RWPE1 (cell line): ENCODE measurements around the gene HSD17B2.

Experiments
- CTCF ChIA-PET: fragments of 350-600 bp; sonication (Branson Sonifier 250); formaldehyde crosslinking; extraction: SDS; loops from one replicate; lab custom pipeline; 2021; lab: Yijun Ruan, JAX
- POLR2A ChIA-PET: fragments of 400-600 bp; formaldehyde crosslinking; extraction: SDS; loops from one replicate; lab custom pipeline; 2020; ENCODE audit warnings: antibody characterized with exemption; ENCODE audit not compliant: low non-redundant PET; lab: Yijun Ruan, JAX
- DNase-seq: peaks from one replicate; pipeline ENCODE4 v3.0.0; 2012; ENCODE audit warnings: low spot score
- H3K27ac ChIP-seq: fragments of 450-650 bp; 2 replicates; pipeline ENCODE4 v1.5.1; 2017
- TF ChIP-seq, protein P1 (sequence below): fragments of 450-650 bp; conservative IDR thresholded peaks from 2 replicates; pipeline ENCODE4 v1.5.1; 2017; ENCODE audit warnings: low read depth, mild to moderate bottlenecking

Gene HSD17B2

DNA sequence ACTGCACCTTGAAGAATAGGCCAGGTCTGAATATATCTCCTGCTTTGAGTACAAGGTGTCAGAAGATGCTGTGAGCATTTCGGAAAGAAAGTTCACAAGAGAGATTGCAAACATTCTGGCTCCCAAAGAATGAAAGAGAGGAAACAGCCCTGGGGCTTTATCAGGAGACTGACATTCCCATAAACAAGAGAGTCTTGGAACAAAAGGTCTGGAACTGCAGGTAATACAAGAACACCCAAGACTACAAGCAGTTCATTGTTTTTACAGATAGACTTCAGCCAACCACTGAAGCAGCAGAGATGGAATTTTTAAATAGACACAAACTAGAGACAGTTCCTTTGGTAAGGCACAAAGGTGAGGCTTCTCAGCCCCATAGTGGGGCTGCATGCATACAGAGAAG lies 14.4 kb downstream of the HSD17B2 start:
- no peak for DNase-seq
- ChIA-PET POLR2A (no interaction called here), CTCF (no interaction called here)
- H3K27ac ChIP-seq: no peak overlapping the region
- TF ChIP-seq, protein P1, sequence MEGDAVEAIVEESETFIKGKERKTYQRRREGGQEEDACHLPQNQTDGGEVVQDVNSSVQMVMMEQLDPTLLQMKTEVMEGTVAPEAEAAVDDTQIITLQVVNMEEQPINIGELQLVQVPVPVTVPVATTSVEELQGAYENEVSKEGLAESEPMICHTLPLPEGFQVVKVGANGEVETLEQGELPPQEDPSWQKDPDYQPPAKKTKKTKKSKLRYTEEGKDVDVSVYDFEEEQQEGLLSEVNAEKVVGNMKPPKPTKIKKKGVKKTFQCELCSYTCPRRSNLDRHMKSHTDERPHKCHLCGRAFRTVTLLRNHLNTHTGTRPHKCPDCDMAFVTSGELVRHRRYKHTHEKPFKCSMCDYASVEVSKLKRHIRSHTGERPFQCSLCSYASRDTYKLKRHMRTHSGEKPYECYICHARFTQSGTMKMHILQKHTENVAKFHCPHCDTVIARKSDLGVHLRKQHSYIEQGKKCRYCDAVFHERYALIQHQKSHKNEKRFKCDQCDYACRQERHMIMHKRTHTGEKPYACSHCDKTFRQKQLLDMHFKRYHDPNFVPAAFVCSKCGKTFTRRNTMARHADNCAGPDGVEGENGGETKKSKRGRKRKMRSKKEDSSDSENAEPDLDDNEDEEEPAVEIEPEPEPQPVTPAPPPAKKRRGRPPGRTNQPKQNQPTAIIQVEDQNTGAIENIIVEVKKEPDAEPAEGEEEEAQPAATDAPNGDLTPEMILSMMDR: no peak

GRCh38 chr16:82050506-82050905 lies 15.5 kb downstream of the HSD17B2 start:
- no peak for DNase-seq

DNA sequence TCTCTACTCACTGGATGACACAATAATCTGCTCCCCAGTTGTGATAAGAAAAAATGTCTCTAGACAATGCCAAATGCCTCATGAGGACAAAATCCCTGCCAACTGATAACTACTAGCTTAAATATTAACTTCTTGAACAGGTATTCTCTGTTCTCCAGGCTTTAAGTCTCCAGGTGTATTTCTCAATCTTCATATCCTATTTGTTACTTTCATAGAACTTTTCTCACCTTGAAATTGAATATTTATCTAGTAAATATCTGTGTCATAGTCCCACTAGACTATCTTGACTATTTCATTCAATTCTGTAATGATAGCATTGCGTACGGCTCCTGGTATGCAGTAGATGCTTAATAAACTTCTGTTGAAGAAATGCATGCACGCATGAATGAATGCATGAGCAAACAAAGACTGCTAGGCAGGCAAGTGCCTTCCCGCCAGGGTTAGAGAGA lies 15.9 kb downstream of the HSD17B2 start:
- ChIA-PET CTCF (no interaction called here), POLR2A (no interaction called here)
- H3K27ac ChIP-seq: no peak overlapping the region
- DNase-seq: no peak
- TF ChIP-seq, protein P1: no peak

More at GRCh38 chr16:82050506-82050905, 15.5 kb downstream of the HSD17B2 start:
- POLR2A ChIA-PET: no interaction called here
- TF ChIP-seq, protein P1: no peak
- CTCF ChIA-PET: no interaction called here
- no peak overlapping the region for H3K27ac ChIP-seq

DNA sequence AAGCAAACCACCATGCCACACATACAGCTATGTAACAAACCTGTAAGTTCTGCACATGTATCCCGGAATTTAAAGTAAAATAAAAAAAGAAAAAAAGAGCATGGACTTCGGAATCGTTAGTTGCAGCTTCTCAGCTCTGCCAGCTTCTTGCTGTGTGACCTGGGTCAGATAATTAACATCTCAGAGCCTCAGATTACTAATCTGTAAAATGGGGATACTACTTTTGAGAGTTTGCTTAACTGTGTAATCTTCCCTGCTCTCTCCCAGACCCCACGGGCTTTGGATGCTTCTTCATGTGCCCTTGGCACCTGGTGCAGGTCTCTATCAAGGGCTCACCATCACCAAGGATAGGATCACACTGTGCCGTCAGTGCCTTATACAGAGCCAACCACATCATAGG lies 16.6 kb downstream of the HSD17B2 start:
- CTCF ChIA-PET: no interaction called here
- H3K27ac ChIP-seq: no peak overlapping the region

DNA sequence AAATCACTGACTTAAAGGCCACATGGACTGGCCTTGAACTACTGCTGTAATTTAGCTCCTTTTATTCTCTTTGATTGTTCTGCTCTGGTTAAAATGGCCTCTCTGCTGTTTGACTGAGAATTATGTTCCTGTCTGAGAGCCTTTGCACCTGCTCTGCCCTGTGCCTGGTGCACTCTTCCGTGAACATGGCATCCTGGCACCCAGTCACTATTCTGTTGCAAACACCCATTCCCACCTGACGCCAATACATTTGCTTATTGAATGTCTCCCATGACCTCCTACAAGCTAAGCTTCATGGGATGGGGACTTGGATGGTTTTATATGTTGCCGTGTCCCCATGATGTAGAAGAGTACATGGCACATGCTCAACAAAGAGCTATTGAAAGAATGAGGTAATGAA lies 20.1 kb downstream of the HSD17B2 start:
- no peak for DNase-seq
- TF ChIP-seq, protein P1: no peak
- CTCF ChIA-PET: interaction anchor here (0.6 kb wide), 1 partner anchor 80 kb away, joined by 3 read pairs; no protein-coding TSS in a partner anchor
- no peak overlapping the region for H3K27ac ChIP-seq
- POLR2A ChIA-PET: no interaction called here

More for the DNA sequence above, 16.6 kb downstream of the HSD17B2 start:
- TF ChIP-seq, protein P1: no peak
- POLR2A ChIA-PET: no interaction called here
- DNase-seq: no peak

DNA sequence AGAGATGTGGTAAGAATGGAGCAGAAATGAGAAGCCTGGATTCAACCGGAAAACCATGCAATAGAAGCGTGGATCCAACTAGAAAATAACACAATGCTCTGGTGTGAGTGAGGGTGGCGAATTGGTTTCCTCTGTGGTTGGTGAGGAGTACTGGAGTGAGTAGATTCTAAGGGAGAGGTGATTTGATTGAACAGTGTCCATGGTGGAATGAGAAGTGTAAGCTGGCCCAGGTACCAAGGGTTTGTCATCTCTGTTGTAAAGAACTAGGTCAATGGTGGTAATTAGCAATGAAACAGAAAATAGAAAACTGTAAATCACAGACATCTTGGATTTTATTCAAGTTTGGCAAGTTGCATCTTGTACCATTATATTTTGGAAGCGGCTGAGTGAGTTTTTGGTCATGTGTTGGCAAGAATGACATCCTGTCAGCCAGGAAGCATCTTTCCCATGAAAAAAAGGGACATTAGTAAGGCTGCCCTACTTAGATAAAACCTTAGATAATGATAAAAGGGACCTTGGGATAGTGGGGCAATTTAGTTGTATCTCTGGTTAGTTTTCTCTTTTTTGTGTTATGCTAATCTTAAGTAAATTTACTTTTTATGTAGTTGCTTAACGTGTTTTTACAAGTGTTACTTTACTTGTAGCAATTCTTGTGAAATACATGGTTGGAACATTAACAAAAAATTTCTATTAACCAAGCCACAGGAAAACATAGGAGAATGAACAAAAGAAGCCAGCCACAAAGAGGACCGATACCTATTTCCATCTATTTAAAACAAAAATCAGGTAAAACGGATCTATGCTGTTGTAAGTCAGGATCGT lies 20.9 kb downstream of the HSD17B2 start:
- peak; percentile 20 for DNase-seq
- no peak overlapping the region for H3K27ac ChIP-seq
- POLR2A ChIA-PET: no interaction called here
- TF ChIP-seq, protein P1: no peak
- CTCF ChIA-PET: interaction anchor here (0.6 kb wide), 1 partner anchor 1006 kb away, joined by 3 read pairs; no protein-coding TSS in a partner anchor
